MCF 10A (cell line): Measurements from ENCODE around the gene CDC42SE2. TPM values are rescaled to one million over a fixed set of nuclear protein-coding genes. Genes with fewer than 3 reads are reported as not detected.

Experiments used
- BruUV-seq: library from RNA; stranded (reverse); fragments of 400-500 nt; replicated peaks from 2 replicates; lab custom pipeline; 2021; lab: Mats Ljungman, UMichigan
- CTCF ChIA-PET: fragments of 300-600 bp; sonication (Branson Sonifier 250); formaldehyde crosslinking; extraction: SDS; loops from one replicate; lab custom pipeline; 2021; ENCODE audit warnings: antibody characterized with exemption, inconsistent platforms; lab: Yijun Ruan, JAX
- POLR2A ChIA-PET: fragments of 300-600, 350-650 bp; sonication (Branson Sonifier 250); formaldehyde crosslinking; extraction: SDS; loops from one replicate; lab custom pipeline; 2020; ENCODE audit warnings: antibody characterized with exemption, inconsistent platforms; lab: Yijun Ruan, JAX
- DNase-seq: peaks from one replicate; pipeline ENCODE4 v3.0.0-alpha.2; 2018; ENCODE audit not compliant: unreplicated experiment
- H3K27ac Mint-ChIP-seq: one replicate; pipeline ENCODE4 v1.8.0; 2022; ENCODE audit warnings: mild to moderate bottlenecking, low read depth, mixed read lengths; ENCODE audit not compliant: unreplicated experiment
- H3K27me3 Mint-ChIP-seq: one replicate; pipeline ENCODE4 v1.8.0; 2022; ENCODE audit warnings: mixed read lengths; ENCODE audit not compliant: insufficient read depth, unreplicated experiment
- H3K36me3 Mint-ChIP-seq: one replicate; pipeline ENCODE4 v1.8.0; 2022; ENCODE audit warnings: mild to moderate bottlenecking, moderate library complexity, mixed read lengths; ENCODE audit not compliant: insufficient read depth, unreplicated experiment
- H3K4me1 Mint-ChIP-seq: one replicate; pipeline ENCODE4 v1.8.0; 2022; ENCODE audit warnings: mixed read lengths; ENCODE audit not compliant: insufficient read depth, unreplicated experiment
- H3K4me3 Mint-ChIP-seq: one replicate; pipeline ENCODE4 v1.8.0; 2022; ENCODE audit warnings: mild to moderate bottlenecking, moderate library complexity, mixed read lengths; ENCODE audit not compliant: unreplicated experiment
- H3K9me3 Mint-ChIP-seq: one replicate; pipeline ENCODE4 v1.8.0; 2022; ENCODE audit warnings: mixed read lengths; ENCODE audit not compliant: unreplicated experiment
- intact Hi-C: fragments of 100-400 bp; cut with micrococcal nuclease; formaldehyde crosslinking; loops from 2 replicates; pipeline ENCODE4 v1.14.1; 2022
- total RNA-seq: library from RNA; stranded (reverse); gene quantifications from 2 replicates; pipeline ENCODE4 v1.2.3, GENCODE V29; 2022
- TF ChIP-seq, protein P1 (sequence below): fragments of 200-600 bp; IDR thresholded peaks from one replicate; pipeline ENCODE4 v1.8.0; 2022; ENCODE audit warnings: antibody characterized with exemption, mild to moderate bottlenecking; ENCODE audit not compliant: unreplicated experiment

Gene CDC42SE2
- total RNA-seq, 1 experiment from 2014 or later = 71.0 TPM

DNA sequence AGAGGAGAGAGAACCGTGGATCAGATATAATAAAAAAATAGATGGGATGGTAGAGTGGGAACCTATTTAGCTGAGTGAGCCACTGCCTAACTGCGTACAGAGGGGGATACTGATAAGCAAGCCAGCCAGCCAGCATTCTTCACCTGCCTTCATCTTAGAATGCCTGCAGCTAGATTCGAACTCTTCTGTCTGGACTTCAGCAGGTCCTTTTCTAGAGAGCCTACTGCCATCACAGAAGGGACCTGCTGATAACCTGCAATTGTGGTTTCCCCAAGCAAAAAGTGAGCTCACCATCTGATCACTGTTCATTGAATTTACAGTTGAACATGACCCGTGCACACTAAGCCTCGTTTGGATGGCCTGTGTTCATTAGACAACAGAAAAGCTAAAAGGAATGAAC is 109.4 kb downstream of the CDC42SE2 start:
- peaks cover 13% of the 10 kb centered on the region for H3K4me1 Mint-ChIP-seq
- intact Hi-C loops = no loop called here
- no TSS peak for BruUV-seq
- no peak for DNase-seq
- H3K27ac Mint-ChIP-seq = peak overlapping the region; percentile 1
- TF ChIP-seq, protein P1, sequence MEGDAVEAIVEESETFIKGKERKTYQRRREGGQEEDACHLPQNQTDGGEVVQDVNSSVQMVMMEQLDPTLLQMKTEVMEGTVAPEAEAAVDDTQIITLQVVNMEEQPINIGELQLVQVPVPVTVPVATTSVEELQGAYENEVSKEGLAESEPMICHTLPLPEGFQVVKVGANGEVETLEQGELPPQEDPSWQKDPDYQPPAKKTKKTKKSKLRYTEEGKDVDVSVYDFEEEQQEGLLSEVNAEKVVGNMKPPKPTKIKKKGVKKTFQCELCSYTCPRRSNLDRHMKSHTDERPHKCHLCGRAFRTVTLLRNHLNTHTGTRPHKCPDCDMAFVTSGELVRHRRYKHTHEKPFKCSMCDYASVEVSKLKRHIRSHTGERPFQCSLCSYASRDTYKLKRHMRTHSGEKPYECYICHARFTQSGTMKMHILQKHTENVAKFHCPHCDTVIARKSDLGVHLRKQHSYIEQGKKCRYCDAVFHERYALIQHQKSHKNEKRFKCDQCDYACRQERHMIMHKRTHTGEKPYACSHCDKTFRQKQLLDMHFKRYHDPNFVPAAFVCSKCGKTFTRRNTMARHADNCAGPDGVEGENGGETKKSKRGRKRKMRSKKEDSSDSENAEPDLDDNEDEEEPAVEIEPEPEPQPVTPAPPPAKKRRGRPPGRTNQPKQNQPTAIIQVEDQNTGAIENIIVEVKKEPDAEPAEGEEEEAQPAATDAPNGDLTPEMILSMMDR = no peak
- H3K4me3 Mint-ChIP-seq = no peak overlapping the region
- no peaks in the 10 kb centered on the region for H3K9me3 Mint-ChIP-seq
- ChIA-PET POLR2A (interaction anchor here (0.6 to 2.2 kb wide), 7 partner anchors 9 to 210 kb away, joined by 3 to 6 read pairs (median 3); no protein-coding TSS in a partner anchor), CTCF (interaction anchor here (0.9 to 3.1 kb wide), 4 partner anchors 9 to 108 kb away, joined by 5 to 18 read pairs (median 6); no protein-coding TSS in a partner anchor)
- no peaks in the 10 kb centered on the region for H3K27me3 Mint-ChIP-seq
- peaks cover 40% of the 10 kb centered on the region for H3K36me3 Mint-ChIP-seq

DNA sequence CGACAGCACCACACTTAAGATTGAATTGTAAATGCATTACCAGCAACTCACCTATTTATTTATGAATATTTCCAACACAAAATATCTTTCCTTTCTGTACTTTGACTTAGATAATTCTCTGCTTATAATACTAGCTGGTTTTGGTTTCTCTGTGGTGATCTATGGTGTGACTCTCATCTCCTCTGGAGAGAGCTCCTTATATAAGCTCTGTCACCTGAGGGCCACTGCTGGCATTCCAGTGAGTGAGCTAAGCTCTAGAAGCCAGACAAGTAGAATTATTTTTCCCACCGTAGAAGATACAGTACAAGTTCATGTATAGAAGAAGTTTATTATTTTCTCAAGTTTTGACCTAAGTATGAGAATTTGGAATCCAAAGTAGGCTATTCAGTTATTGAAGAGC is 111.5 kb downstream of the CDC42SE2 start:
- CTCF ChIA-PET = interaction anchor here (0.6 to 0.9 kb wide), 2 partner anchors 98 to 111 kb away, joined by 3 read pairs; no protein-coding TSS in a partner anchor
- no peak overlapping the region for H3K27ac Mint-ChIP-seq
- no peak for DNase-seq
- H3K9me3 Mint-ChIP-seq = no peaks in the 10 kb centered on the region
- H3K4me1 Mint-ChIP-seq = peaks cover 10% of the 10 kb centered on the region
- TF ChIP-seq, protein P1 = no peak
- H3K27me3 Mint-ChIP-seq = no peaks in the 10 kb centered on the region
- H3K36me3 Mint-ChIP-seq = peaks cover 31% of the 10 kb centered on the region
- no TSS peak for BruUV-seq
- POLR2A ChIA-PET = interaction anchor here (0.6 to 4.8 kb wide), 4 partner anchors 62 to 212 kb away, joined by 3 to 38 read pairs (median 3); partner anchors contain the start of gene CDC42SE2
- H3K4me3 Mint-ChIP-seq = no peak overlapping the region
- intact Hi-C loops = no loop called here

DNA sequence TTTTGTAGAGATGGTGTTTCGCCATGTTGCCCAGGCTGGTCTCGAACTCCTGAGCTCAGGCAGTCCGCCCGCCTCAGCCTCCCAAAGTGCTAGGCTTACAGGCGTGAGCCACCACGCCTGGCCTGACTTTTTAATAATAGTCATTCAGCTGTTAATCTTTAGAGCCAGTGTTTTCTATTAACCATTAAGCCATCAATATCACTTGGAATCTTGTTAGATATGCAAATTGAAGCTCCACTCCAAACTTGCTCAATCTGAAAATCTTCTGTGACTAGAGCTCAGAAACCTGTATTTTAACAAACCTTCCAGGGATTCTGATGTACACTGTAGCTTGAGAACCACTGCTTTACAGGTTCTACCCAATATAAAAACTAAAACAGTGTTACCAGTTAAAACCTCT is 113.5 kb downstream of the CDC42SE2 start:
- ChIA-PET CTCF (interaction anchor here (0.9 to 1.6 kb wide), 4 partner anchors 14 to 214 kb away, joined by 3 to 9 read pairs (median 4); no protein-coding TSS in a partner anchor), POLR2A (interaction anchor here (1.1 to 4.8 kb wide), 9 partner anchors 9 to 212 kb away, joined by 3 to 38 read pairs (median 4); partner anchors contain the start of genes CDC42SE2 and HINT1)
- Mint-ChIP-seq H3K36me3 (peaks cover 28% of the 10 kb centered on the region), H3K4me1 (peaks cover 21% of the 10 kb centered on the region), H3K27ac (no peak overlapping the region), H3K27me3 (no peaks in the 10 kb centered on the region), H3K4me3 (no peak overlapping the region), H3K9me3 (no peaks in the 10 kb centered on the region)
- TF ChIP-seq, protein P1 = no peak
- intact Hi-C loops = no loop called here
- DNase-seq = no peak
- no TSS peak for BruUV-seq

DNA sequence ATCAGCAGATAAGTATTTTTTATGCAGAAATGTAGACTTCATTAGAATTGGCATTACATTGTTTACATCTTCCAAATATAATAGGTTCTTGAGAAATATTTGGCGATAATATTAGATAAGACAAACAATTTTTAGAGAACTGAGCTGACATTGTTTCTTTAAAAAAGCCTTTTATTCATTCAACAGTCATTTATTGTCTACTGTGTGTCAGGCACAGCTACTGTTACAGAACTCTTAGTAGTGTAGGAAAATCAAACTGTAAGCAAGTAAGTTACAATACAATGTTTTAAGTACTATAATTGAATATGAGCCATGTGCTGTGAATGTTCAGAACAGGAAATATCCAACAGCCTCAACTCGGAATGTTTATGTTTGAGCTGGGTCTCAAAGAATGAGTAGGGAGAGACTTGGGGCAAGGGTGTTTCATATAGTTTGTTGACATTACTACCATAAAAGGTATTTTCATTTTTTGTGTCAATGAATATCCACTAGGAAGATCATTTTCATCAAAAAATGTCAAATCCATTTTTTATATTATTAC is 114.0 kb downstream of the CDC42SE2 start:
- no peak for DNase-seq
- CTCF ChIA-PET = interaction anchor here (0.6 to 1.6 kb wide), 5 partner anchors 13 to 215 kb away, joined by 3 to 9 read pairs (median 4); no protein-coding TSS in a partner anchor
- H3K4me1 Mint-ChIP-seq = peaks cover 26% of the 10 kb centered on the region
- no TSS peak for BruUV-seq
- no peaks in the 10 kb centered on the region for H3K27me3 Mint-ChIP-seq
- intact Hi-C loops = no loop called here
- POLR2A ChIA-PET = interaction anchor here (1.1 to 4.8 kb wide), 9 partner anchors 9 to 213 kb away, joined by 3 to 38 read pairs (median 4); partner anchors contain the start of genes CDC42SE2 and HINT1
- TF ChIP-seq, protein P1 = no peak
- H3K4me3 Mint-ChIP-seq = no peak overlapping the region
- H3K27ac Mint-ChIP-seq = no peak overlapping the region
- no peaks in the 10 kb centered on the region for H3K9me3 Mint-ChIP-seq
- peaks cover 32% of the 10 kb centered on the region for H3K36me3 Mint-ChIP-seq
